ENCODE measurements around the gene HIPK3.

GRCh38 chr11:33272338-33273107 is 15.3 kb downstream of the HIPK3 start:
- TF ChIP-seq EZH2 (IDR thresholded peaks at IDR 0.05; ENCODE audit: low read length) = no peak
- TF ChIP-seq, protein P1, sequence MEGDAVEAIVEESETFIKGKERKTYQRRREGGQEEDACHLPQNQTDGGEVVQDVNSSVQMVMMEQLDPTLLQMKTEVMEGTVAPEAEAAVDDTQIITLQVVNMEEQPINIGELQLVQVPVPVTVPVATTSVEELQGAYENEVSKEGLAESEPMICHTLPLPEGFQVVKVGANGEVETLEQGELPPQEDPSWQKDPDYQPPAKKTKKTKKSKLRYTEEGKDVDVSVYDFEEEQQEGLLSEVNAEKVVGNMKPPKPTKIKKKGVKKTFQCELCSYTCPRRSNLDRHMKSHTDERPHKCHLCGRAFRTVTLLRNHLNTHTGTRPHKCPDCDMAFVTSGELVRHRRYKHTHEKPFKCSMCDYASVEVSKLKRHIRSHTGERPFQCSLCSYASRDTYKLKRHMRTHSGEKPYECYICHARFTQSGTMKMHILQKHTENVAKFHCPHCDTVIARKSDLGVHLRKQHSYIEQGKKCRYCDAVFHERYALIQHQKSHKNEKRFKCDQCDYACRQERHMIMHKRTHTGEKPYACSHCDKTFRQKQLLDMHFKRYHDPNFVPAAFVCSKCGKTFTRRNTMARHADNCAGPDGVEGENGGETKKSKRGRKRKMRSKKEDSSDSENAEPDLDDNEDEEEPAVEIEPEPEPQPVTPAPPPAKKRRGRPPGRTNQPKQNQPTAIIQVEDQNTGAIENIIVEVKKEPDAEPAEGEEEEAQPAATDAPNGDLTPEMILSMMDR (optimal IDR thresholded peaks at IDR 0.05 in 1 of 3, IDR thresholded peaks at IDR 0.05 in 1 of 3, conservative IDR thresholded peaks at IDR 0.05 in 1 of 3; ENCODE audit: extremely low read depth in 1 of 3, insufficient read depth in 2 of 3, low read length in 3 of 3) = no peak

All from keratinocyte (primary cell).